ENCODE measurements around the gene DEFB112. TPM values are rescaled to one million over a fixed set of nuclear protein-coding genes. Genes with fewer than 3 reads are reported as not detected.

Gene DEFB112, protein sequence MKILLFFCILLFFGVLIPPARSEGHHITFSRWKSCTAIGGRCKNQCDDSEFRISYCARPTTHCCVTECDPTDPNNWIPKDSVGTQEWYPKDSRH
- not detected for total RNA-seq
- polyA plus RNA-seq = not detected
- long read RNA-seq, donor 1 = 0 reads
- long read RNA-seq, donor 2 = 0 reads

DNA sequence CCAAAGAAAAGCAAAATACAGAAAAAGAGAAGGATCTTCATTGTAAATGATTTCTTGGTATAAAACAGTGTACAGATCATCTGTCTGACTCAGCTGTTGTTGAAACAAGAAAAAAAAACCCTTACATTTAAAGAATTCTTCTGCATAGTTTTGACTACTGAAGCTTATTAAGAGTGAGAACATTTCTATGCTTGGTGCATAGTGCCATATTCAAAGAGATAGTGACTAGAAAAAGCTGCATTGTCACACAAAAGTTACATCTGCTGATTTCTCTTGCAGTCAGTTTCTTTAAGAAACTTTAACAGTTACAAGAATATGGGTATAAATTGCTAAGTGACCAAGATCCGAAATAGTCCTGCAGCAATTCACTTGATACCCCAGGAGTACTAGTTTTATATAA lies at the start of gene DEFB112:
TSS of gene DEFB112 (minus strand) at position 101 of the 400 bp plus-strand sequence. CDS start at position 41, 60 bp downstream.
- ATAC-seq = no peak
- H3K36me3 ChIP-seq (ENCODE audit: insufficient read depth in 1 of 2, low read depth in 1 of 2) = no peaks in the 10 kb centered on the region
- DNase-seq = no peak
- H3K27ac ChIP-seq = no peak within 1 kb of the TSS
- TF ChIP-seq, protein P1, sequence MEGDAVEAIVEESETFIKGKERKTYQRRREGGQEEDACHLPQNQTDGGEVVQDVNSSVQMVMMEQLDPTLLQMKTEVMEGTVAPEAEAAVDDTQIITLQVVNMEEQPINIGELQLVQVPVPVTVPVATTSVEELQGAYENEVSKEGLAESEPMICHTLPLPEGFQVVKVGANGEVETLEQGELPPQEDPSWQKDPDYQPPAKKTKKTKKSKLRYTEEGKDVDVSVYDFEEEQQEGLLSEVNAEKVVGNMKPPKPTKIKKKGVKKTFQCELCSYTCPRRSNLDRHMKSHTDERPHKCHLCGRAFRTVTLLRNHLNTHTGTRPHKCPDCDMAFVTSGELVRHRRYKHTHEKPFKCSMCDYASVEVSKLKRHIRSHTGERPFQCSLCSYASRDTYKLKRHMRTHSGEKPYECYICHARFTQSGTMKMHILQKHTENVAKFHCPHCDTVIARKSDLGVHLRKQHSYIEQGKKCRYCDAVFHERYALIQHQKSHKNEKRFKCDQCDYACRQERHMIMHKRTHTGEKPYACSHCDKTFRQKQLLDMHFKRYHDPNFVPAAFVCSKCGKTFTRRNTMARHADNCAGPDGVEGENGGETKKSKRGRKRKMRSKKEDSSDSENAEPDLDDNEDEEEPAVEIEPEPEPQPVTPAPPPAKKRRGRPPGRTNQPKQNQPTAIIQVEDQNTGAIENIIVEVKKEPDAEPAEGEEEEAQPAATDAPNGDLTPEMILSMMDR (IDR thresholded peaks at IDR 0.05) = no peak
- no peaks in the 10 kb centered on the region for H3K9me3 ChIP-seq
- intact Hi-C loops (cut with DNase I) = no loop called here
- no peak within 1 kb of the TSS for H3K4me3 ChIP-seq
- 73 to 79% (median 75%) methylated on average over 1 of the region's 1 CpG for WGBS, 3 donors
- no peaks in the 10 kb centered on the region for H3K4me1 ChIP-seq
- no peaks in the 10 kb centered on the region for H3K27me3 ChIP-seq (ENCODE audit: insufficient read depth in 3 of 3, low read length in 2 of 3)

DNA sequence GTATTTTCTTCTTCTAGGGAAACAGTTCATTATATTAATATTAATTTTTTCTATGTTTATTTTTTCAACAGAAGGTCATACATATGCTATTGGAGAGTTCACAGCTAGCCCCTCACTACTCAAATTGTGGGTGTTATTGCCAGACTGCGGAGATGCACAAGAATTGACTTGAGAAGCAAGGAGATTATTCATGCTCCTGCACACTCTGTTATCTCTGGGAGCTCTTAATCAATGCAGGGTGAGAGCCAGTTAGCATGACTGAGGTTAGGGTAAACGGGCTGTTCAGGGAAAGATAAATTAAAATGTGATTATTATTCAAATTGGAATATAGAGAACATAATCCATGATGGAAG lies 48.9 kb upstream of the DEFB112 start:
- TF ChIP-seq, protein P1 (IDR thresholded peaks at IDR 0.05) = no peak
- WGBS, 3 donors = 45 to 63% (median 46%) methylated on average over 2 of the region's 2 CpGs
- DNase-seq = no peak
- ATAC-seq = no peak
- Histone ChIP-seq H3K27me3 (ENCODE audit: insufficient read depth in 3 of 3, low read length in 2 of 3) (no peaks in the 10 kb centered on the region), H3K9me3 (no peaks in the 10 kb centered on the region), H3K27ac (no peak overlapping the region), H3K36me3 (ENCODE audit: insufficient read depth in 1 of 2, low read depth in 1 of 2) (no peaks in the 10 kb centered on the region), H3K4me3 (no peak overlapping the region), H3K4me1 (no peaks in the 10 kb centered on the region)
- intact Hi-C loops (cut with DNase I) = no loop called here

DNA sequence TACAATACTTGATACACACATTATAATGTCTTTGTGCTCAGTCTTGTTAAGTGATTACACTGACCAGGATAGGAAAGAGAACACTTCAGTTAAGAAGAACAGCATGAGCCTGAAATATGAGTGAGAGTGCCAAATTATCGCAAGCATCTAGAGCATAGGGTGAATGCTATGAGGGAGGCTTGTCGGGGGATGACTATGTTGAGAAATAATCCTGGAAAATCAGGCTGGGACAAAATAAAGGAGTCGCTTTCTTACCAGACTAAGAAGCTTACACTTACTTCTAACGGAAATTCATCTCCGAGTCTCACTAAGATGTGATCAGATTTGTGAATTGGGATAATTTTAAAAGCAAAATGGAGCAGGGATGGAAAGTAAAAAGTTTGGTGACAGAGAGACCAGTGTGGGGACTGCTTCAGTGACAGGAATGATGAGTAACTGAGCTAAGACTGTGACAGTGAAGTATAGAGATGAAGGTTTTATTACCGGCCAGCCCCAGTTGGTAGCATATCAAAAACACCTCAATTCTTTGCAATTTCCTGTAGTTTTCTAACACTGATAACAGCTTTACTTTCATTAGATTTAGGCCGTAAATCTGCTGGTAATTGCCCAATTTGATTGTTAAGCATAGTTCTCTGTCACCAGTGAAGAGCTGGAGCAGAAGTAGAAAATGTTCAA lies 48.4 kb upstream of the DEFB112 start:
- Histone ChIP-seq H3K27ac (no peak overlapping the region), H3K36me3 (ENCODE audit: insufficient read depth in 1 of 2, low read depth in 1 of 2) (no peaks in the 10 kb centered on the region), H3K9me3 (no peaks in the 10 kb centered on the region), H3K4me1 (no peaks in the 10 kb centered on the region), H3K4me3 (no peak overlapping the region), H3K27me3 (ENCODE audit: insufficient read depth in 3 of 3, low read length in 2 of 3) (no peaks in the 10 kb centered on the region)
- DNase-seq = no peak
- no peak for ATAC-seq
- 66 to 67% (median 66%) methylated on average over 7 of the region's 7 CpGs for WGBS, 3 donors
- intact Hi-C loops (cut with DNase I) = no loop called here
- TF ChIP-seq, protein P1 (IDR thresholded peaks at IDR 0.05) = no peak

DNA sequence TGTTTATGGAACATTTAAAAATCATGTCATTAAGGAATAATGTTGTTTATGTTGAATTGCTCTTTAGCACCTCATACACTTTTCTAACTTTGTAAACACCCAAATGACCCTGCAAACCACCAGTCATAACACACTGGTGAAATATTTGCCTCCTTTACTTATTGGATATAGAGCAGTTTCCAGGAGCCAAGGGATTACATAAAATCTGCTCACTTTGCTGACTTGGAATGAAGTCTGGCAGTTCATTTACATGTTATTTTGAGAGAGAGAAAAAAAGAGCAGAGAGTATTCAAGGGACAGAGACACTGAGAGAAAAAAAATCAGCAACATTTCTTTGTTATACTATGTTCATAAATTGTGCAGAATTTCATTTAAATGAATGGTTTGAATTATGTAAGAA lies 46.6 kb upstream of the DEFB112 start:
- H3K4me3 ChIP-seq = no peak overlapping the region
- DNase-seq (no peak), ATAC-seq (no peak)
- H3K27ac ChIP-seq = no peak overlapping the region
- H3K9me3 ChIP-seq = no peaks in the 10 kb centered on the region
- TF ChIP-seq, protein P1 (IDR thresholded peaks at IDR 0.05) = no peak
- no peaks in the 10 kb centered on the region for H3K36me3 ChIP-seq (ENCODE audit: insufficient read depth in 1 of 2, low read depth in 1 of 2)
- intact Hi-C loops (cut with DNase I) = no loop called here
- no peaks in the 10 kb centered on the region for H3K4me1 ChIP-seq
- no peaks in the 10 kb centered on the region for H3K27me3 ChIP-seq (ENCODE audit: insufficient read depth in 3 of 3, low read length in 2 of 3)

DNA sequence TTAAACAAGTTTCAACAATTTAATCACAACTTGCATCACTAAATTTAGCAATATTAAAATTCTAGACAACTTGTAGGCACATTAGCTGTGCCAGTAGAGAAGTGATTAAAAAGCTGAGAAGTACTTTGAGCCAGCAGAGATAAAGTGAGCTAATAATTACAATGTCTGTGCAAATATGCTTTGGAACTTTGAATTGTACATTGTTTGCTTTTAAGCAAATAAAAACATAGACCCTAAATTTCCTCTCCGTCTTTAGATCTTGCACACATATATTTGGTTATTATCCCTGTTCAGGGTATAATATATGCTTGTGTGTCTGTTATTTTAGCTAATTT lies 44.2 kb upstream of the DEFB112 start:
- Histone ChIP-seq H3K27ac (no peak overlapping the region), H3K27me3 (ENCODE audit: insufficient read depth in 3 of 3, low read length in 2 of 3) (no peaks in the 10 kb centered on the region), H3K9me3 (no peaks in the 10 kb centered on the region), H3K36me3 (ENCODE audit: insufficient read depth in 1 of 2, low read depth in 1 of 2) (no peaks in the 10 kb centered on the region), H3K4me1 (no peaks in the 10 kb centered on the region), H3K4me3 (no peak overlapping the region)
- intact Hi-C loops (cut with DNase I) = no loop called here
- WGBS, 3 donors = 85 to 94% (median 92%) methylated on average over 1 of the region's 1 CpG
- ATAC-seq = no peak
- no peak for DNase-seq
- TF ChIP-seq, protein P1 (IDR thresholded peaks at IDR 0.05) = no peak

All from psoas muscle (tissue), 8 donors.